ENCODE measurements around the gene EMC9.

The EMC9 gene, protein sequence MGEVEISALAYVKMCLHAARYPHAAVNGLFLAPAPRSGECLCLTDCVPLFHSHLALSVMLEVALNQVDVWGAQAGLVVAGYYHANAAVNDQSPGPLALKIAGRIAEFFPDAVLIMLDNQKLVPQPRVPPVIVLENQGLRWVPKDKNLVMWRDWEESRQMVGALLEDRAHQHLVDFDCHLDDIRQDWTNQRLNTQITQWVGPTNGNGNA

DNA sequence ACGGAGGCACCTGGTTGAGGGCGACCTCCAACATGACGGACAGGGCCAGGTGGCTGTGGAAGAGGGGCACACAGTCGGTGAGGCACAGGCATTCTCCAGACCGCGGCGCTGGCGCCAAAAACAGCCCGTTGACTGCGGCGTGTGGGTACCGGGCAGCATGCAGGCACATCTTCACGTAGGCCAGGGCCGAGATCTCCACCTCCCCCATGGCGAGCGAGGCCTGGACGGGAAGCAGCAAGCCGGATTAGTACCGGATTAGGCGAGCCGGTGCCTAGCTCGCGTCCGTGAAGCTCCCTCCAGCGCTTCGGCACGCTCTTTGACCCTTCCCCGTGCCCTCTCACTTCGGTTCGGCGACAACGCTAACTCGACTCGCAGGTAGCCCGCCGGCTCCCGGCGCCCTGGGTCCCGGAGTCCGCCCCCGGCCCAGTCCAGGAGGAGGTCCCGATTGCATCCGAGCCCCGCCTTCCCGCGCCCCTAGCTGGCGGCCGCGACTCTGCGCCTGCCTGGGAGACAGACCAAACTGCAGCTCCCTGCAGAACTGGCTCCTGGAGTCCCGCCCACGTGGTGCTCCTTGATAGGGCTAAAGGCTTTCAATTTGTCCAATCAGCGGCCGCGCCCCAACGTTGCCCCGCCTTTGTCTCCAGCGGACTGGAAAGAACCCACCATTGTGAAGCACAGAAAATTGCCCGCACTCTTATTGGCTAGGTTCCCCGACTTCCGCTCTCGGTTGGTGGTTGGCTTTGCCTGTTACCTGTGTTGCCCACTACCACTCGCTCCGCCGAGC lies at the start of gene EMC9:
EMC9 (minus strand) TSS at position 495 of the 784 bp plus-strand sequence; CDS start at position 208, 287 bp downstream.
- peak within 1 kb of the TSS; percentile 86 for H3K4me3 ChIP-seq (ENCODE audit: low read length)
- no peaks in the 10 kb centered on the region for H3K9me2 ChIP-seq (replicated peaks; ENCODE audit: insufficient read depth, low read length)
- peak within 1 kb of the TSS; percentile 75 for H3K27ac ChIP-seq (ENCODE audit: low read length)
- peak within 1 kb of the TSS; percentile 78 for H3K4me2 ChIP-seq (ENCODE audit: low read depth, low read length)
- H3K9me3 ChIP-seq (replicated peaks; ENCODE audit: insufficient read depth, low read length): no peaks in the 10 kb centered on the region
- H3K9ac ChIP-seq (ENCODE audit: low read length): peak within 1 kb of the TSS; percentile 72
- 0 out of 2 replicates have a peak, but pooled peaks cover 2% of the 10 kb centered on the region for H3K36me3 ChIP-seq (replicated peaks; ENCODE audit: insufficient read depth, low read length)
- peak within 1 kb of the TSS; percentile 53 for H2AFZ ChIP-seq (ENCODE audit: low read length)
- DNase-seq: peak; percentile 97
- peaks cover 15% of the 10 kb centered on the region; the same call in 1 of the 2 replicates for H3K4me1 ChIP-seq (ENCODE audit: low read length)
- H3K27me3 ChIP-seq (replicated peaks; ENCODE audit: insufficient read depth, low read length): no peaks in the 10 kb centered on the region
- H4K20me1 ChIP-seq (ENCODE audit: insufficient read depth, low read length): no peaks in the 10 kb centered on the region
- H3K79me2 ChIP-seq (ENCODE audit: low read length): peaks cover 66% of the 10 kb centered on the region
- peaks cover 6% of the 10 kb centered on the region for H3F3A ChIP-seq (ENCODE audit: insufficient read depth, low read length)
- TF ChIP-seq EZH2phosphoT487 (IDR thresholded peaks at IDR 0.05; ENCODE audit: low read length) (no peak), CTCF (IDR thresholded peaks at IDR 0.05; ENCODE audit: low read length) (no peak), EZH2 (optimal IDR thresholded peaks at IDR 0.05; ENCODE audit: low read depth, low read length) (no peak)

DNA sequence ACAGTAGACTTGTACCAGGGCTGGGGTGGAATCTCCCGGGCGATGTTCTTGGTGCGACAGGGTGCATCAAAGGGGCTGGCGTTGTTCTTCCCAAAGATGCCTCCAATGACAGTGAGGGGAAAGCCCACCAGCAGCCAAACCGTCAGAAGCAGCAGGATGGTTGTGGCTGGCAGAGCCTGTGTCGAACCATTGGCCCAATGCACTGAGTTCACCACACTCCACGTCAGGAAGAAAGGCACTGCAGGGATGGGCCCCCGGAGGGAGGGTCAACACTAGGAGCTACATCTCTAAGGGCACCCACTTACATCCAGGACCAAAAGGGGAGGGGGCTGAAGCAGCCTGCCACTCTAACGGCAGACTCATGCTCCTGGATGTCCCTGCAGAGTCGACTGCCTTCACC lies 49.0 kb upstream of the EMC9 start:
- H3K27me3 ChIP-seq (replicated peaks; ENCODE audit: insufficient read depth, low read length): no peaks in the 10 kb centered on the region
- TF ChIP-seq EZH2phosphoT487 (IDR thresholded peaks at IDR 0.05; ENCODE audit: low read length) (no peak), EZH2 (optimal IDR thresholded peaks at IDR 0.05; ENCODE audit: low read depth, low read length) (no peak), CTCF (IDR thresholded peaks at IDR 0.05; ENCODE audit: low read length) (no peak)
- peaks cover 26% of the 10 kb centered on the region for H3K79me2 ChIP-seq (ENCODE audit: low read length)
- no peak overlapping the region for H3K4me2 ChIP-seq (ENCODE audit: low read depth, low read length)
- no peak overlapping the region for H3K4me3 ChIP-seq (ENCODE audit: low read length)
- peaks cover 10% of the 10 kb centered on the region; the same call in 1 of the 2 replicates for H3K4me1 ChIP-seq (ENCODE audit: low read length)
- H4K20me1 ChIP-seq (ENCODE audit: insufficient read depth, low read length): no peaks in the 10 kb centered on the region
- H3K27ac ChIP-seq (ENCODE audit: low read length): no peak overlapping the region
- H3K36me3 ChIP-seq (replicated peaks; ENCODE audit: insufficient read depth, low read length): no peaks in the 10 kb centered on the region
- H3F3A ChIP-seq (ENCODE audit: insufficient read depth, low read length): peaks cover 14% of the 10 kb centered on the region
- DNase-seq: no peak
- no peaks in the 10 kb centered on the region for H3K9me2 ChIP-seq (replicated peaks; ENCODE audit: insufficient read depth, low read length)
- no peak overlapping the region for H2AFZ ChIP-seq (ENCODE audit: low read length)
- no peak overlapping the region for H3K9ac ChIP-seq (ENCODE audit: low read length)
- H3K9me3 ChIP-seq (replicated peaks; ENCODE audit: insufficient read depth, low read length): no peaks in the 10 kb centered on the region

GRCh38 chr14:24189460-24189859 lies 48.1 kb upstream of the EMC9 start:
- H4K20me1 ChIP-seq (ENCODE audit: insufficient read depth, low read length): no peaks in the 10 kb centered on the region
- H2AFZ ChIP-seq (ENCODE audit: low read length): no peak overlapping the region
- peaks cover 14% of the 10 kb centered on the region for H3F3A ChIP-seq (ENCODE audit: insufficient read depth, low read length)
- no peak overlapping the region; the same call in 1 of the 2 replicates for H3K9ac ChIP-seq (ENCODE audit: low read length)
- H3K27me3 ChIP-seq (replicated peaks; ENCODE audit: insufficient read depth, low read length): no peaks in the 10 kb centered on the region
- H3K79me2 ChIP-seq (ENCODE audit: low read length): peaks cover 18% of the 10 kb centered on the region
- 0 out of 2 replicates have a peak overlapping the region, but pooled peaks have one; percentile 68 for H3K4me2 ChIP-seq (ENCODE audit: low read depth, low read length)
- no peak overlapping the region for H3K4me3 ChIP-seq (ENCODE audit: low read length)
- H3K9me2 ChIP-seq (replicated peaks; ENCODE audit: insufficient read depth, low read length): no peaks in the 10 kb centered on the region
- H3K9me3 ChIP-seq (replicated peaks; ENCODE audit: insufficient read depth, low read length): no peaks in the 10 kb centered on the region
- no peak for TF ChIP-seq CTCF (IDR thresholded peaks at IDR 0.05; ENCODE audit: low read length)
- TF ChIP-seq EZH2phosphoT487 (IDR thresholded peaks at IDR 0.05; ENCODE audit: low read length): no peak
- no peak for TF ChIP-seq EZH2 (optimal IDR thresholded peaks at IDR 0.05; ENCODE audit: low read depth, low read length)
- H3K27ac ChIP-seq (ENCODE audit: low read length): peak overlapping the region; percentile 21; the same call in 1 of the 2 replicates
- no peaks in the 10 kb centered on the region for H3K36me3 ChIP-seq (replicated peaks; ENCODE audit: insufficient read depth, low read length)
- peaks cover 7% of the 10 kb centered on the region; the same call in 1 of the 2 replicates for H3K4me1 ChIP-seq (ENCODE audit: low read length)
- DNase-seq: no peak
